HepG2 (cell line): ENCODE data around the gene NANOS1. TPM values are rescaled to one million over a fixed set of nuclear protein-coding genes. Genes with fewer than 3 reads are reported as not detected.

Experiments
- ARID2 ChIP-seq: sonication (generic); formaldehyde crosslinking; IDR thresholded peaks from 2 replicates; pipeline ENCODE4 v1.8.1; 2022; ENCODE audit warnings: mild to moderate bottlenecking, missing genetic modification reagents, borderline replicate concordance
- ARNTL ChIP-seq: sonication (generic); formaldehyde crosslinking; IDR thresholded peaks from 2 replicates; pipeline ENCODE4 v1.4.0; 2020; ENCODE audit warnings: mild to moderate bottlenecking, missing genetic modification reagents
- CEBPZ ChIP-seq: IDR thresholded peaks from 2 replicates; pipeline ENCODE4 v1.6.1; 2012; ENCODE audit warnings: low read length, improper control_type of control experiment
- GATA4 ChIP-seq: sonication (generic); IDR thresholded peaks from 2 replicates; pipeline ENCODE4 v1.6.1; 2016; ENCODE audit warnings: antibody characterized with exemption, low read depth, borderline replicate concordance
- IKZF1 ChIP-seq: fragments of 450-650 bp; IDR thresholded peaks from 2 replicates; pipeline ENCODE4 v1.7.1; 2016
- KDM5B ChIP-seq: sonication (generic); formaldehyde crosslinking; IDR thresholded peaks from 2 replicates; pipeline ENCODE4 v1.4.0; 2020; ENCODE audit warnings: missing genetic modification reagents, mild to moderate bottlenecking, borderline replicate concordance
- MNT ChIP-seq: fragments of 450-650 bp; IDR thresholded peaks from 2 replicates; pipeline ENCODE4 v1.6.1; 2016
- MXI1 ChIP-seq: IDR thresholded peaks from 3 replicates; pipeline ENCODE4 v1.6.1; 2012; ENCODE audit warnings: low read depth, low read length, inconsistent platforms, borderline replicate concordance
- SOX6 ChIP-seq, 2 experiments: fragments of 450-650 bp in 1 of 2; sonication (generic) in 1 of 2; formaldehyde crosslinking in 1 of 2; IDR thresholded peaks; 2 replicates each; pipeline versions ENCODE4 v1.4.0 to v1.6.1; 2017 to 2020; ENCODE audit warnings: antibody characterized with exemption in 1 of 2, mild to moderate bottlenecking in 1 of 2, missing genetic modification reagents in 1 of 2
- TFDP1 ChIP-seq: IDR thresholded peaks from 2 replicates; pipeline ENCODE4 v1.6.1; 2016; ENCODE audit warnings: missing compliant biosample characterization, missing genetic modification reagents, borderline replicate concordance
- YEATS4 ChIP-seq: sonication (generic); formaldehyde crosslinking; IDR thresholded peaks from 2 replicates; pipeline ENCODE4 v1.4.0; 2020; ENCODE audit warnings: missing genetic modification reagents, borderline replicate concordance
- ZFP1 ChIP-seq: IDR thresholded peaks from 2 replicates; pipeline ENCODE4 v1.6.1; 2016
- ZMYM3 ChIP-seq: sonication (generic); formaldehyde crosslinking; IDR thresholded peaks from 2 replicates; pipeline ENCODE4 v1.5.1; 2020; ENCODE audit warnings: mild to moderate bottlenecking, missing genetic modification reagents
- ZNF713 ChIP-seq: sonication (generic); formaldehyde crosslinking; IDR thresholded peaks from 2 replicates; pipeline ENCODE4 v1.4.0; 2020; ENCODE audit warnings: mild to moderate bottlenecking, missing genetic modification reagents
- polyA plus RNA-seq, 8 experiments: library from polyadenylated mRNA; depleted of rRNA in 3 of 8; stranded (reverse) in 7 of 8; unstranded in 1 of 8; fragments of >200 nt; fragmentation: Illumina TruSeq in 4 of 8; extraction: Trizol in 4 of 8; gene quantifications; 2 replicates each; pipeline versions ENCODE4 v1.2.1 to v1.2.3, GENCODE V29; 2011 to 2016; ENCODE audit warnings: low read depth in 4 of 8, missing spikeins in 1 of 8, mixed read lengths in 1 of 8; ENCODE audit not compliant: insufficient read depth in 1 of 8
- total RNA-seq, 5 experiments: library from RNA; depleted of rRNA; stranded (reverse); fragments of >200 nt; fragmentation: Illumina TruSeq; extraction: Trizol; gene quantifications; 2 replicates each; pipeline ENCODE4 v1.2.3, GENCODE V29; 2016; ENCODE audit warnings: low read depth in 1 of 5
- TF ChIP-seq, protein P1 (sequence below): IDR thresholded peaks from 2 replicates; pipeline ENCODE4 v1.6.1; 2016; ENCODE audit warnings: low read depth, missing genetic modification reagents, missing compliant biosample characterization
- TF ChIP-seq, protein P2 (sequence below): sonication (generic); formaldehyde crosslinking; IDR thresholded peaks from 2 replicates; pipeline ENCODE4 v1.8.1; 2023; ENCODE audit warnings: mild to moderate bottlenecking, moderate library complexity, missing genetic modification reagents

Gene NANOS1
- total and polyA plus RNA-seq, 2 of the 13 experiments (the other 11 are each of a cell fraction or from before 2014, with no cell fraction given), result 1.7 to 2.2 TPM

GRCh38 chr10:119080521-119081259 lies 51.2 kb downstream of the NANOS1 start, which contains the start of gene EIF3A (continued):
- TF ChIP-seq, protein P1, sequence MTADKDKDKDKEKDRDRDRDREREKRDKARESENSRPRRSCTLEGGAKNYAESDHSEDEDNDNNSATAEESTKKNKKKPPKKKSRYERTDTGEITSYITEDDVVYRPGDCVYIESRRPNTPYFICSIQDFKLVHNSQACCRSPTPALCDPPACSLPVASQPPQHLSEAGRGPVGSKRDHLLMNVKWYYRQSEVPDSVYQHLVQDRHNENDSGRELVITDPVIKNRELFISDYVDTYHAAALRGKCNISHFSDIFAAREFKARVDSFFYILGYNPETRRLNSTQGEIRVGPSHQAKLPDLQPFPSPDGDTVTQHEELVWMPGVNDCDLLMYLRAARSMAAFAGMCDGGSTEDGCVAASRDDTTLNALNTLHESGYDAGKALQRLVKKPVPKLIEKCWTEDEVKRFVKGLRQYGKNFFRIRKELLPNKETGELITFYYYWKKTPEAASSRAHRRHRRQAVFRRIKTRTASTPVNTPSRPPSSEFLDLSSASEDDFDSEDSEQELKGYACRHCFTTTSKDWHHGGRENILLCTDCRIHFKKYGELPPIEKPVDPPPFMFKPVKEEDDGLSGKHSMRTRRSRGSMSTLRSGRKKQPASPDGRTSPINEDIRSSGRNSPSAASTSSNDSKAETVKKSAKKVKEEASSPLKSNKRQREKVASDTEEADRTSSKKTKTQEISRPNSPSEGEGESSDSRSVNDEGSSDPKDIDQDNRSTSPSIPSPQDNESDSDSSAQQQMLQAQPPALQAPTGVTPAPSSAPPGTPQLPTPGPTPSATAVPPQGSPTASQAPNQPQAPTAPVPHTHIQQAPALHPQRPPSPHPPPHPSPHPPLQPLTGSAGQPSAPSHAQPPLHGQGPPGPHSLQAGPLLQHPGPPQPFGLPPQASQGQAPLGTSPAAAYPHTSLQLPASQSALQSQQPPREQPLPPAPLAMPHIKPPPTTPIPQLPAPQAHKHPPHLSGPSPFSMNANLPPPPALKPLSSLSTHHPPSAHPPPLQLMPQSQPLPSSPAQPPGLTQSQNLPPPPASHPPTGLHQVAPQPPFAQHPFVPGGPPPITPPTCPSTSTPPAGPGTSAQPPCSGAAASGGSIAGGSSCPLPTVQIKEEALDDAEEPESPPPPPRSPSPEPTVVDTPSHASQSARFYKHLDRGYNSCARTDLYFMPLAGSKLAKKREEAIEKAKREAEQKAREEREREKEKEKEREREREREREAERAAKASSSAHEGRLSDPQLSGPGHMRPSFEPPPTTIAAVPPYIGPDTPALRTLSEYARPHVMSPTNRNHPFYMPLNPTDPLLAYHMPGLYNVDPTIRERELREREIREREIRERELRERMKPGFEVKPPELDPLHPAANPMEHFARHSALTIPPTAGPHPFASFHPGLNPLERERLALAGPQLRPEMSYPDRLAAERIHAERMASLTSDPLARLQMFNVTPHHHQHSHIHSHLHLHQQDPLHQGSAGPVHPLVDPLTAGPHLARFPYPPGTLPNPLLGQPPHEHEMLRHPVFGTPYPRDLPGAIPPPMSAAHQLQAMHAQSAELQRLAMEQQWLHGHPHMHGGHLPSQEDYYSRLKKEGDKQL (CRISPR knock-in tag), result no peak; the same call in 1 of the 2 replicates
- TF ChIP-seq GATA4 (peak; percentile 87), ZFP1 (CRISPR knock-in tag) (no peak), ARNTL (CRISPR knock-in tag) (peak; percentile 96), KDM5B (CRISPR knock-in tag) (peak; percentile 94), MNT (peak; percentile 29; the same call in 1 of the 2 replicates), ARID2 (peak; percentile 77; the same call in 1 of the 2 replicates), ZNF713 (CRISPR knock-in tag) (no peak), TFDP1 (peak; percentile 85), YEATS4 (CRISPR knock-in tag) (peak; percentile 91), CEBPZ (no peak), SOX6 (IDR thresholded peaks at IDR 0.05) (no peak), SOX6 (CRISPR knock-in tag; IDR thresholded peaks at IDR 0.05) (peak; percentile 58; the same call in 1 of the 2 replicates), ZMYM3 (no peak), IKZF1 (no peak), MXI1 (peak; percentile 85)
- TF ChIP-seq, protein P2, sequence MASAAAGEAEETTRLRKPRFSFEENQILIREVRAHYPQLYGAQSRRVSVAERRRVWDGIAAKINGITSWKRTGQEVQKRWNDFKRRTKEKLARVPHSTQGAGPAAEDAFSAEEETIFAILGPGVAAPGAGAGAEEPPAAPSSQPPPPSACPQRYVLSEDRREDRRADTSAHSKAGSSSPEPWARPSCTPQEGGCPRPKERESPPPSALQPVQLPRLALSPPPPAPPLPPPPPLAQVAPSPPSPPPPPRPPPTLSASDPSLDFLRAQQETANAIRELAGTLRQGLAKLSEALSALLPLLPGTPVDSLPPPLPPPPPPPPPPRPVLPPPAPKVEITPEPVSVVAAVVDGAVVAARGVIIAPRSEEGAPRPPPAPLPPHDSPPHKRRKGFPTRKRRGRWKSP (CRISPR knock-in tag), result peak; percentile 73
